ENCODE data around the gene MTA3. TPM values are rescaled to one million over a fixed set of nuclear protein-coding genes. Genes with fewer than 3 reads are reported as not detected.

The MTA3 gene
- total RNA-seq, 6 donors from 2014 or later: 18.2 to 59.7 (median 27.0) TPM

DNA sequence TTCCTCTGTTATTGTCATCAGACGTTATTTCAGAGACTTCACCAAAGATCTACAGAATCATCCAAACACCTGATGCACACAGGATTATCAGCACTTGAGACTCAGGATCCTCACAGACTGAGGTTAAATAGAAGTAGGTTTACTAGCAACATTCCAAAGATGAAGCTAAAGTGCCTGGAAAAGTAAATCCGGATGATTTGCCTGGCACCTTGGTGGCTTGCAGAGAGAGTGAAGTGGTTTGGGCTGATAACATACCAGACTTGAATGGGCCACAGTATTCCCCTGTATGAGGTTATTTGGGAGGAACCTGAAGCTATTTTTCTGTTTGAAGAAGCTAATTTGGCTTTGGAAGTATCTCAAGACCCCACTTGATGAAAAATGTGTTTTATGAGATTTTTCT is 144.5 kb downstream of the MTA3 start:
- no peak overlapping the region for H3K4me3 ChIP-seq
- no peaks in the 10 kb centered on the region for H3K9me3 ChIP-seq
- no peaks in the 10 kb centered on the region for H3K27me3 ChIP-seq
- WGBS, 2 donors: 73 to 78% methylated on average over 2 of the region's 2 CpGs
- TF ChIP-seq POLR2AphosphoS5 (IDR thresholded peaks at IDR 0.05): no peak
- no peak for TF ChIP-seq EP300 (IDR thresholded peaks at IDR 0.05)
- DNase-seq (no peak), ATAC-seq (ENCODE audit: low FRiP score in 2 of 2) (no peak)
- peaks cover 0 to 12% (median 6%) of the 10 kb centered on the region in 4 donors for H3K36me3 ChIP-seq
- no peaks in the 10 kb centered on the region for H3K4me1 ChIP-seq
- H3K27ac ChIP-seq: no peak overlapping the region

GRCh38 chr2:42713920-42714319 is 145.5 kb downstream of the MTA3 start:
- H3K27ac ChIP-seq: no peak overlapping the region
- ATAC-seq (ENCODE audit: low FRiP score in 2 of 2) (no peak), DNase-seq (no peak)
- H3K4me3 ChIP-seq: no peak overlapping the region
- no peaks in the 10 kb centered on the region for H3K27me3 ChIP-seq
- H3K9me3 ChIP-seq: no peaks in the 10 kb centered on the region
- WGBS, 2 donors: 79 to 80% methylated on average over 4 of the region's 4 CpGs
- no peak for TF ChIP-seq EP300 (IDR thresholded peaks at IDR 0.05)
- no peak for TF ChIP-seq POLR2A (IDR thresholded peaks at IDR 0.05)
- TF ChIP-seq POLR2AphosphoS5 (IDR thresholded peaks at IDR 0.05): no peak
- TF ChIP-seq CTCF (IDR thresholded peaks at IDR 0.05): no peak
- no peaks in the 10 kb centered on the region for H3K4me1 ChIP-seq
- peaks cover 0 to 7% (median 2%) of the 10 kb centered on the region in 4 donors for H3K36me3 ChIP-seq

- H3K36me3 ChIP-seq: no peaks in the 10 kb centered on the region
- H3K4me3 ChIP-seq: no peak overlapping the region
- 93 to 95% methylated on average over 4 to 7 of the region's 7 CpGs for WGBS, 2 donors
- ATAC-seq (ENCODE audit: low FRiP score in 2 of 2) (no peak), DNase-seq (no peak)
- no peak for TF ChIP-seq EP300 (IDR thresholded peaks at IDR 0.05)
- TF ChIP-seq POLR2A (IDR thresholded peaks at IDR 0.05): no peak
- no peak for TF ChIP-seq POLR2AphosphoS5 (IDR thresholded peaks at IDR 0.05)
- no peak for TF ChIP-seq CTCF (IDR thresholded peaks at IDR 0.05)
- H3K27ac ChIP-seq: no peak overlapping the region
- H3K4me1 ChIP-seq: no peaks in the 10 kb centered on the region
- H3K9me3 ChIP-seq: no peaks in the 10 kb centered on the region
- H3K27me3 ChIP-seq: no peaks in the 10 kb centered on the region
Measured at GRCh38 chr2:42714686-42715085, 146.3 kb downstream of the MTA3 start.

- H3K9me3 ChIP-seq: no peaks in the 10 kb centered on the region
- peaks cover 0 to 19% (median 11%) of the 10 kb centered on the region in 4 donors for H3K4me1 ChIP-seq
- WGBS, 2 donors: 78 to 82% methylated on average over 2 of the region's 2 CpGs
- no peak for TF ChIP-seq CTCF (IDR thresholded peaks at IDR 0.05)
- no peak for TF ChIP-seq POLR2AphosphoS5 (IDR thresholded peaks at IDR 0.05)
- no peak for TF ChIP-seq EP300 (IDR thresholded peaks at IDR 0.05)
- no peak for TF ChIP-seq POLR2A (IDR thresholded peaks at IDR 0.05)
- H3K4me3 ChIP-seq: no peak overlapping the region
- H3K27me3 ChIP-seq: no peaks in the 10 kb centered on the region
- H3K36me3 ChIP-seq: peaks cover 0 to 5% (median 0%) of the 10 kb centered on the region in 4 donors
- DNase-seq (no peak), ATAC-seq (ENCODE audit: low FRiP score in 2 of 2) (no peak)
- H3K27ac ChIP-seq: peak overlapping the region in 3 of 4 donors; percentile 8 to 61 (median 54)
Measured at GRCh38 chr2:42721898-42722297, 153.5 kb downstream of the MTA3 start.

GRCh38 chr2:42722320-42723190 is 154.1 kb downstream of the MTA3 start:
- ATAC-seq (ENCODE audit: low FRiP score in 2 of 2): peak; percentile 89

More at GRCh38 chr2:42722320-42723190, 154.1 kb downstream of the MTA3 start:
- TF ChIP-seq POLR2A (IDR thresholded peaks at IDR 0.05) (no peak), EP300 (IDR thresholded peaks at IDR 0.05) (peak in 1 of 4 donors; percentile 62), POLR2AphosphoS5 (IDR thresholded peaks at IDR 0.05) (peak; percentile 39 to 55)
- peaks cover 0 to 5% (median 0%) of the 10 kb centered on the region in 4 donors for H3K36me3 ChIP-seq
- H3K27ac ChIP-seq: peak overlapping the region in 3 of 4 donors; percentile 27 to 61 (median 54)
- H3K4me1 ChIP-seq: peaks cover 0 to 19% (median 11%) of the 10 kb centered on the region in 4 donors
- 46 to 50% methylated on average over 7 of the region's 7 CpGs for WGBS, 2 donors
- H3K27me3 ChIP-seq: no peaks in the 10 kb centered on the region
- H3K9me3 ChIP-seq: no peaks in the 10 kb centered on the region
- H3K4me3 ChIP-seq: peak overlapping the region in 1 of 4 donors; percentile 8
- peak in 1 of 2 donors; percentile 88 for DNase-seq

Measured in upper lobe of left lung (tissue), 6 donors.